T-helper 2 cell treated with Interferon-gamma antibody and Interleukin-4, amounts not matched to agents 5 μg/mL and 100 μg/mL, for 36 hours (primary cell): ENCODE results near the gene EID2B.

Experiments
- DNase-seq: peaks from one replicate; pipeline ENCODE4 v3.0.0; 2021; ENCODE audit warnings: low spot score
- H3K27ac Mint-ChIP-seq: one replicate; pipeline ENCODE4 v1.8.0; 2021; ENCODE audit warnings: mild to moderate bottlenecking, mixed read lengths
- H3K27me3 Mint-ChIP-seq: one replicate; pipeline ENCODE4 v1.8.0; 2021; ENCODE audit warnings: low read depth, mixed read lengths
- H3K36me3 Mint-ChIP-seq: one replicate; pipeline ENCODE4 v1.8.0; 2021; ENCODE audit warnings: low read depth, mixed read lengths
- H3K4me1 Mint-ChIP-seq: one replicate; pipeline ENCODE4 v1.8.0; 2021; ENCODE audit warnings: low read depth, mixed read lengths
- H3K4me3 Mint-ChIP-seq: one replicate; pipeline ENCODE4 v1.8.0; 2022; ENCODE audit warnings: mild to moderate bottlenecking, moderate library complexity, mixed read lengths
- H3K9me3 Mint-ChIP-seq: one replicate; pipeline ENCODE4 v1.8.0; 2021; ENCODE audit warnings: mixed read lengths

The EID2B gene

DNA sequence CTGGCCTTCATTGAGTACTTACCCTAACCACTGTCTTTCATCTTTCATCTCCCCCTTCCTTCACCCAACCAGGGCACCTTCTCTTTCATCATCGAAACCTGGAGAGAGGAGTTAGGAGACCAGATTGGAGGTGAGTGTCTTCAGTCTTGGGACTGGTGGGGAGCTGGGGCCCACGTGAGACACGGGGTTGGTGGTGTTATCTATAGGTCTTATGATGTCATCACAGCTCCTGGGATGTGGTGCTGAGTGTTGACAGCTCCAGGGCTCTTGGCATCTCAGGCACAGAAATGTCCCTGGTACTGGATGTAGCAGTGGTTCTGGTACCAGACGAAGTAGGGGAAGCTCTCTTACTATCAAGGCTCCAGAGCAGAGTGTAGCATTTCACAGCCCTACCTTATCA is 32.1 kb downstream of the EID2B start:
- H3K4me3 Mint-ChIP-seq: no peak overlapping the region
- no peak overlapping the region for H3K27ac Mint-ChIP-seq
- no peaks in the 10 kb centered on the region for H3K9me3 Mint-ChIP-seq
- peaks cover 12% of the 10 kb centered on the region for H3K4me1 Mint-ChIP-seq
- H3K27me3 Mint-ChIP-seq: peaks cover 71% of the 10 kb centered on the region
- peaks cover 2% of the 10 kb centered on the region for H3K36me3 Mint-ChIP-seq
- DNase-seq: no peak

DNA sequence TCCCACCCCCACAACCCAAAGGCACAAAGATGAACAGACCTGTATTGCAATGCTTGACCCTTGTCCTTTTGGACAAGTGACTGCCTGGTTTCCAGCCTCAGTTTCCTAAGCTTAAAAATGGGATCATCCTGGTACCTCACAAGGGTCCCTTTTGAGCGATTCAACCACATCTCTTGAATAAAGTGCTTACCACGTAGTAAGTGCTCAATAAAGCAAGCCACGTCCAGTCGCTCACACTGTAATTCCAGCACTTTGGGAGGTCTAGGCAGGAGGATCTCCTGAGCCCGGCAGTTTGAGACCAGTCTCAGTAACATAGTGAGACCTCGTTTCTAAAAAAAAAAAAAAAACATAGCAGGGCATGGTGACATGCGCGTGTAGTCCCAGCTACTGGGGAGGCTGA is 32.7 kb downstream of the EID2B start:
- H3K9me3 Mint-ChIP-seq: no peaks in the 10 kb centered on the region
- peaks cover 12% of the 10 kb centered on the region for H3K4me1 Mint-ChIP-seq
- no peak overlapping the region for H3K4me3 Mint-ChIP-seq
- H3K27me3 Mint-ChIP-seq: peaks cover 69% of the 10 kb centered on the region
- DNase-seq: no peak
- no peak overlapping the region for H3K27ac Mint-ChIP-seq
- H3K36me3 Mint-ChIP-seq: peaks cover 2% of the 10 kb centered on the region

- Mint-ChIP-seq H3K4me1 (peaks cover 12% of the 10 kb centered on the region), H3K9me3 (no peaks in the 10 kb centered on the region), H3K27me3 (peaks cover 61% of the 10 kb centered on the region), H3K36me3 (peaks cover 2% of the 10 kb centered on the region), H3K27ac (no peak within 1 kb of the TSS), H3K4me3 (peak within 1 kb of the TSS; percentile 37)
- no peak for DNase-seq
These were observed 33.6 kb downstream of the EID2B start, which contains the start of gene DLL3 for GRCh38 chr19:39498798-39499642. Gene DLL3 (plus strand): TSS chr19:39498947. CDS start chr19:39498975, 28 bp downstream.

GRCh38 chr19:39497996-39498797 is 34.5 kb downstream of the EID2B start:
- Mint-ChIP-seq H3K27ac (no peak overlapping the region), H3K4me3 (peak overlapping the region; percentile 37), H3K36me3 (peaks cover 2% of the 10 kb centered on the region), H3K27me3 (peaks cover 55% of the 10 kb centered on the region), H3K4me1 (peaks cover 8% of the 10 kb centered on the region), H3K9me3 (no peaks in the 10 kb centered on the region)
- no peak for DNase-seq

DNA sequence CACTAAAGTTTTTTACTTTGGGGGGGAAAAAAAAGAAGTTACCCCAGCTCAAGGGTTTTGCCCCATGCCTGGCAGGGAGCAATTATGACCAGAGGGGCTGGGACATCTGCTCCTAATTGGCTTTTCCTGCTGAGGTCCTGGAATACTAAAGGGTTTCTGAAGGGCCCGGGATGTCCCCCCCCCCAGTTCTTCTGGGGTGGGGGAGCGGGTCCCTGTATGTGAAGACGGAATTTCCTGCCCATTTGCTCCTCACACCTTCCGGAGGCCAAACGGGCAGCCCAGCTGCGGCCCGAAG is 35.0 kb downstream of the EID2B start:
- DNase-seq: no peak
- Mint-ChIP-seq H3K9me3 (no peaks in the 10 kb centered on the region), H3K27me3 (peaks cover 52% of the 10 kb centered on the region), H3K4me1 (peaks cover 6% of the 10 kb centered on the region), H3K4me3 (no peak overlapping the region), H3K36me3 (peaks cover 4% of the 10 kb centered on the region), H3K27ac (no peak overlapping the region)

GRCh38 chr19:39496063-39496462 is 36.6 kb downstream of the EID2B start:
- H3K9me3 Mint-ChIP-seq: no peaks in the 10 kb centered on the region
- H3K4me3 Mint-ChIP-seq: no peak overlapping the region
- peaks cover 45% of the 10 kb centered on the region for H3K27me3 Mint-ChIP-seq
- H3K27ac Mint-ChIP-seq: no peak overlapping the region
- no peak for DNase-seq
- H3K4me1 Mint-ChIP-seq: peaks cover 6% of the 10 kb centered on the region
- H3K36me3 Mint-ChIP-seq: peaks cover 4% of the 10 kb centered on the region

GRCh38 chr19:39494661-39495060 is 38.0 kb downstream of the EID2B start:
- Mint-ChIP-seq H3K9me3 (no peaks in the 10 kb centered on the region), H3K4me3 (no peak overlapping the region), H3K27ac (no peak overlapping the region), H3K36me3 (peaks cover 6% of the 10 kb centered on the region), H3K4me1 (peaks cover 6% of the 10 kb centered on the region), H3K27me3 (peaks cover 31% of the 10 kb centered on the region)
- DNase-seq: no peak

DNA sequence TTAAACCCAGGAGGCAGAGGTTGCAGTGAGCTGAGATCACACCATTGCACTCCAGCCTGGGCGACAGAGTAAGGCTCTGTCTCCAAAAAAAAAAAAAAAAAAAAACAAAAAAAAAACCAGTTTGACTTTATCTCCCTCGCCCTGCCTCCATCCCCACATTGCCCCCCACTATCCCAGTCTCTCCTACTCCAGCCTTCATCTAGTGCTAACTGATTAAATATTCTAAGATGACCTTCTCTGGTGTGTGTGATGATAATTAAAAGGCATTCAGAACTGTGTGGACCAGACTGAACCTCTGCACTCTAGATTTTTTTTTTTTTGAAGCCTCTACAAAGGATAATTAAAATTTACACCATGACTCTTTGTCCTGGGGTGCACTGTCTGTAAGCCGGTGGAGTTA is 39.9 kb downstream of the EID2B start:
- Mint-ChIP-seq H3K36me3 (peaks cover 15% of the 10 kb centered on the region), H3K27ac (no peak overlapping the region), H3K27me3 (peaks cover 17% of the 10 kb centered on the region), H3K9me3 (no peaks in the 10 kb centered on the region), H3K4me3 (no peak overlapping the region), H3K4me1 (no peaks in the 10 kb centered on the region)
- DNase-seq: no peak

- no peaks in the 10 kb centered on the region for H3K9me3 Mint-ChIP-seq
- H3K4me3 Mint-ChIP-seq: no peak overlapping the region
- H3K27me3 Mint-ChIP-seq: peaks cover 12% of the 10 kb centered on the region
- H3K36me3 Mint-ChIP-seq: peaks cover 16% of the 10 kb centered on the region
- H3K27ac Mint-ChIP-seq: no peak overlapping the region
- no peak for DNase-seq
- H3K4me1 Mint-ChIP-seq: no peaks in the 10 kb centered on the region
These were observed 40.4 kb downstream of the EID2B start for GRCh38 chr19:39492225-39492624.

GRCh38 chr19:39489756-39490155 is 42.9 kb downstream of the EID2B start:
- peaks cover 21% of the 10 kb centered on the region for H3K36me3 Mint-ChIP-seq
- no peaks in the 10 kb centered on the region for H3K27me3 Mint-ChIP-seq
- no peak overlapping the region for H3K4me3 Mint-ChIP-seq
- no peaks in the 10 kb centered on the region for H3K9me3 Mint-ChIP-seq
- H3K4me1 Mint-ChIP-seq: no peaks in the 10 kb centered on the region
- no peak for DNase-seq
- no peak overlapping the region for H3K27ac Mint-ChIP-seq

- H3K27me3 Mint-ChIP-seq: no peaks in the 10 kb centered on the region
- no peaks in the 10 kb centered on the region for H3K9me3 Mint-ChIP-seq
- H3K27ac Mint-ChIP-seq: no peak overlapping the region
- H3K36me3 Mint-ChIP-seq: peaks cover 16% of the 10 kb centered on the region
- peak overlapping the region; percentile 49 for H3K4me3 Mint-ChIP-seq
- DNase-seq: no peak
- H3K4me1 Mint-ChIP-seq: peaks cover 26% of the 10 kb centered on the region
These were observed 49.5 kb downstream of the EID2B start for GRCh38 chr19:39483141-39483540.

GRCh38 chr19:39481676-39482075 is 51.0 kb downstream of the EID2B start:
- H3K27ac Mint-ChIP-seq: peak overlapping the region; percentile 89
- H3K9me3 Mint-ChIP-seq: no peaks in the 10 kb centered on the region

DNA sequence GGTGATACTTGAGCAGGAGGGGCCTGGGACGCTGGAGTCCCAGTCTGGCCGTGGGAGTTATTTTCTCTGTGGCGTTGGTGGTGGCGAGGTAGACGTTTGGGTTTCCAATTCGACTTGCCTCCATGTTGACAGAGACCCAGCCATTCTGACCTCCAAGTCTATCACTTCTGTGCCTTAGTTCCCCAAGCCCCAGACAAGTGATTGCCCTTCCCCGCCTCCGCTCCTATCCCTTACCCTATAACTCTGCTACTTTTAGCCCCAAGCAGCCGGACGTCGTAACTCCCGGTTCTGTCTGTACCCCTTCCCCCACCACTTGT is 51.5 kb downstream of the EID2B start:
- no peak for DNase-seq
- Mint-ChIP-seq H3K4me3 (peak overlapping the region; percentile 96), H3K4me1 (peaks cover 26% of the 10 kb centered on the region), H3K27me3 (no peaks in the 10 kb centered on the region), H3K36me3 (peaks cover 15% of the 10 kb centered on the region), H3K27ac (peak overlapping the region; percentile 89), H3K9me3 (no peaks in the 10 kb centered on the region)

More at GRCh38 chr19:39481676-39482075, 51.0 kb downstream of the EID2B start:
- no peaks in the 10 kb centered on the region for H3K27me3 Mint-ChIP-seq
- DNase-seq: no peak
- H3K4me3 Mint-ChIP-seq: peak overlapping the region; percentile 96
- H3K4me1 Mint-ChIP-seq: peaks cover 26% of the 10 kb centered on the region
- H3K36me3 Mint-ChIP-seq: peaks cover 12% of the 10 kb centered on the region
